H1 (cell line): Measurements from ENCODE around the gene NR4A2. TPM values are rescaled to one million over a fixed set of nuclear protein-coding genes. Genes with fewer than 3 reads are reported as not detected.

ENCODE experiments used
- ASH2L ChIP-seq: fragments of 200-600, 300-600 bp; sonication (generic); IDR thresholded peaks from one replicate; pipeline ENCODE4 v1.7.1; 2017; ENCODE audit warnings: low read length
- CBX8 ChIP-seq: fragments of 300-800, 300-1000 bp; sonication (generic); IDR thresholded peaks from 2 replicates; pipeline ENCODE4 v1.7.1; 2016; ENCODE audit warnings: low read depth, low read length, borderline replicate concordance
- JUND ChIP-seq: IDR thresholded peaks from 2 replicates; pipeline ENCODE4 v1.6.1; 2011; ENCODE audit warnings: mild to moderate bottlenecking, improper control_type of control experiment, low read length
- SIN3A ChIP-seq, 2 experiments: IDR thresholded peaks in 1 of 2; conservative IDR thresholded peaks in 1 of 2; 2 replicates each; pipeline ENCODE4 v1.6.1; 2011 to 2012; ENCODE audit warnings: low read length in 2 of 2, improper control_type of control experiment in 1 of 2, low read depth in 1 of 2, mild to moderate bottlenecking in 1 of 2
- polyA plus RNA-seq, 7 experiments: library from polyadenylated mRNA; depleted of rRNA in 3 of 7; stranded (reverse) in 5 of 7; unstranded in 2 of 7; fragments of >200 nt in 5 of 7; fragments of 200-250 nt in 2 of 7; gene quantifications; 1 replicate in 5 of 7; 2 replicates in 1 of 7; 4 replicates in 1 of 7; pipeline versions ENCODE4 v1.2.1 to v1.2.3, GENCODE V29; 2011 to 2013; ENCODE audit warnings: missing spikeins in 2 of 7, mixed read lengths in 2 of 7
- total RNA-seq: library from RNA; stranded (reverse); fragmentation: NEBNext Ultra II Directional; extraction: Animal tissue kit (Norgen Biotek cat#: 25700); gene quantifications from 2 replicates; pipeline ENCODE4 v1.2.1, GENCODE V29; 2021

Gene NR4A2
- total and polyA plus RNA-seq, 2 of the 8 experiments (the other 6 are each of a cell fraction or from before 2014, with no cell fraction given): 0.15 to 1.7 TPM

DNA sequence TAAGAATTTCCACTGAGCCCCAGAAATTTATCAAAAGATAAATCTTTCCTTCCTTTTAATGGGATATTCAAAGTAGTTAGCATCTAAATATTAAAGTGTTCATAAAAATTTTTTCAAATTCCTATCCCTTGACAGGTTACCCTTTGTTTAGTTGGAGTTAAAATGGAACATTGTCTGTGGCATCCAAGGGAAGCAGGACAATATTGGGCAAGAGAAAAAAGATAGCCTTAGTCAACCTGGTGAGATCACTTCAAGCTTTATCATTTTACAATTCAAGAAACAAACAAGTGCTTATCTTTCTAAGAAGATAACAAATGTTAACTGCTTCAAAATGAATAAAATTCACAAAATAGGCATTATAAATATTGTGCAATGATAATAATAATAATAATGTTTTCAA lies 21.7 kb downstream of the NR4A2 start (continued):
- TF ChIP-seq SIN3A (conservative IDR thresholded peaks at IDR 0.05 in 1 of 2, IDR thresholded peaks at IDR 0.05 in 1 of 2; ENCODE audit: low read depth in 1 of 2, low read length in 2 of 2): no peak
- no peak for TF ChIP-seq ASH2L
- no peak for TF ChIP-seq JUND
- TF ChIP-seq CBX8: no peak
